HepG2 (cell line): Measurements from ENCODE around the gene BCAS3. TPM values are rescaled to one million over a fixed set of nuclear protein-coding genes. Genes with fewer than 3 reads are reported as not detected.

Experiments
- ATAC-seq: fragments of 200-7000 bp; cut with Tn5 transposase; 3 replicates; pipeline ENCODE4 v1.9.1; 2020; ENCODE audit warnings: mild to moderate bottlenecking, moderate library complexity
- BruUV-seq: library from RNA; stranded (reverse); fragments of 400-500 nt; replicated peaks from 2 replicates; lab custom pipeline; 2021; lab: Mats Ljungman, UMichigan
- CTCF ChIA-PET: fragments of 300-600 bp; formaldehyde crosslinking; extraction: SDS; loops from one replicate; lab custom pipeline; 2021; ENCODE audit warnings: low total read pairs, inconsistent platforms, low intra/inter-chr PET ratio; lab: Yijun Ruan, JAX
- POLR2A ChIA-PET: fragments of 350-600 bp; sonication (Branson Sonifier 250); formaldehyde crosslinking; loops from one replicate; lab custom pipeline; 2020; ENCODE audit warnings: antibody characterized with exemption, inconsistent platforms; lab: Yijun Ruan, JAX
- DNase-seq: peaks from one replicate; pipeline ENCODE4 v3.0.0-alpha.2; 2015; ENCODE audit warnings: low spot score
- FAIRE-seq: peaks from 3 replicates; lab custom pipeline; 2011; peaks lifted over from hg19 to GRCh38; lab: Jason Lieb, UNC
- H2AFZ ChIP-seq: one replicate; pipeline ENCODE4 v1.6.1; 2011; ENCODE audit warnings: low read length, inconsistent platforms
- H3K27ac ChIP-seq: fragments of 300-600 bp; 3 replicates; pipeline ENCODE4 v1.8.0; 2011; ENCODE audit warnings: mixed run types, mild to moderate bottlenecking, mixed read lengths, low read length, inconsistent platforms; ENCODE audit not compliant: insufficient read depth; ENCODE audit errors: extremely low read length
- H3K27me3 ChIP-seq, 2 experiments: fragments of 200-600 bp in 1 of 2; 2 replicates in 1 of 2; 3 replicates in 1 of 2; pipeline versions ENCODE4 v1.6.0 to v1.8.0; 2011; ENCODE audit warnings: low read length in 2 of 2, mild to moderate bottlenecking in 2 of 2, moderate library complexity in 2 of 2, inconsistent platforms in 1 of 2; ENCODE audit not compliant: insufficient read depth in 2 of 2, control insufficient read depth in 1 of 2
- H3K36me3 ChIP-seq, 2 experiments: fragments of 200-600 bp in 1 of 2; replicated peaks in 1 of 2; 2 replicates in 1 of 2; 3 replicates in 1 of 2; pipeline versions ENCODE4 v1.5.1 to v1.8.0; 2011; ENCODE audit warnings: low read length in 2 of 2, inconsistent platforms in 1 of 2; ENCODE audit not compliant: insufficient read depth in 2 of 2, control insufficient read depth in 1 of 2
- H3K4me1 ChIP-seq: 2 replicates; pipeline ENCODE4 v1.5.1; 2012; ENCODE audit warnings: low read length, inconsistent platforms; ENCODE audit not compliant: insufficient read depth
- H3K4me2 ChIP-seq: 2 replicates; pipeline ENCODE4 v1.6.0; 2011; ENCODE audit warnings: low read depth, low read length, inconsistent platforms
- H3K4me3 ChIP-seq, 3 experiments: fragments of 200-600 bp in 1 of 3; sonication (generic), shearing (Covaris generic) in 1 of 3; replicated peaks in 1 of 3; 2 replicates each; pipeline ENCODE4 v1.5.1; 2011 to 2016; ENCODE audit warnings: low read length in 3 of 3, inconsistent platforms in 2 of 3, low read depth in 2 of 3, mild to moderate bottlenecking in 2 of 3, control low read depth in 1 of 3, mixed read lengths in 1 of 3; ENCODE audit not compliant: insufficient read depth in 1 of 3
- H3K79me2 ChIP-seq: one replicate; pipeline ENCODE4 v1.6.1; 2011; ENCODE audit warnings: low read length, inconsistent platforms; ENCODE audit not compliant: insufficient read depth
- H3K9ac ChIP-seq: 2 replicates; pipeline ENCODE4 v1.6.0; 2011; ENCODE audit warnings: mild to moderate bottlenecking, low read depth, low read length, inconsistent platforms; ENCODE audit not compliant: insufficient read depth
- H3K9me3 ChIP-seq: 2 replicates; pipeline ENCODE4 v1.5.1; 2012; ENCODE audit warnings: mild to moderate bottlenecking, low read length
- H4K20me1 ChIP-seq: 2 replicates; pipeline ENCODE4 v1.6.0; 2011; ENCODE audit warnings: inconsistent platforms, mild to moderate bottlenecking, low read length, moderate library complexity; ENCODE audit not compliant: insufficient read depth
- CHCHD3 ChIP-seq: sonication (generic); formaldehyde crosslinking; IDR thresholded peaks from 2 replicates; pipeline ENCODE4 v1.8.0; 2022; ENCODE audit warnings: mild to moderate bottlenecking, missing genetic modification reagents, moderate library complexity
- FOXK1 ChIP-seq: sonication (generic); formaldehyde crosslinking; IDR thresholded peaks from 2 replicates; pipeline ENCODE4 v1.4.0; 2020; ENCODE audit warnings: low read depth, missing genetic modification reagents, borderline replicate concordance
- GZF1 ChIP-seq: sonication (generic); formaldehyde crosslinking; IDR thresholded peaks from 2 replicates; pipeline ENCODE4 v1.5.1; 2020; ENCODE audit warnings: mild to moderate bottlenecking, missing genetic modification reagents
- IKZF1 ChIP-seq: fragments of 450-650 bp; IDR thresholded peaks from 2 replicates; pipeline ENCODE4 v1.7.1; 2016
- MAZ ChIP-seq, 2 experiments: sonication (generic) in 1 of 2; formaldehyde crosslinking in 1 of 2; IDR thresholded peaks; 2 replicates each; pipeline versions ENCODE4 v1.5.0 to v1.6.1; 2012 to 2020; ENCODE audit warnings: low read depth in 2 of 2, mild to moderate bottlenecking in 2 of 2, borderline replicate concordance in 1 of 2, improper control_type of control experiment in 1 of 2, low read length in 1 of 2, missing genetic modification reagents in 1 of 2, moderate library complexity in 1 of 2
- PTBP1 ChIP-seq: fragments of 200-400 bp; formaldehyde crosslinking; IDR thresholded peaks from 2 replicates; pipeline ENCODE4 v1.6.1; 2018; ENCODE audit warnings: low read length, low read depth; ENCODE audit not compliant: poor library complexity, severe bottlenecking
- SP5 ChIP-seq: IDR thresholded peaks from 2 replicates; pipeline ENCODE4 v1.6.1; 2016; ENCODE audit warnings: low read depth, borderline replicate concordance
- ZNF143 ChIP-seq: sonication (generic); formaldehyde crosslinking; IDR thresholded peaks from 2 replicates; pipeline ENCODE4 v1.4.0; 2020; ENCODE audit warnings: missing genetic modification reagents
- ZNF24 ChIP-seq: fragments of 450-650 bp; IDR thresholded peaks from 2 replicates; pipeline ENCODE4 v1.6.1; 2017; ENCODE audit warnings: antibody characterized with exemption, mild to moderate bottlenecking
- ZNF337 ChIP-seq: sonication (generic); formaldehyde crosslinking; IDR thresholded peaks from 2 replicates; pipeline ENCODE4 v1.5.1; 2020; ENCODE audit warnings: missing genetic modification reagents, low read depth, mild to moderate bottlenecking, borderline replicate concordance
- ZNF839 ChIP-seq: sonication (generic); formaldehyde crosslinking; IDR thresholded peaks from 2 replicates; pipeline ENCODE4 v1.4.0; 2020; ENCODE audit warnings: missing genetic modification reagents, mild to moderate bottlenecking, borderline replicate concordance
- WGBS: methylation state at CpG from one replicate; pipeline ENCODE4 v1.1.6; 2017; ENCODE audit warnings: low lambda C conversion rate; 5-methylcytosine and 5-hydroxymethylcytosine counted together
- in situ Hi-C: cut with HindIII; loops from 2 replicates; pipeline ENCODE4 v1.10.0; 2017; ENCODE audit warnings: low pct_unique_long_range_greater_than_20kb; ENCODE audit not compliant: extremely low pct_ligation_motif_present
- intact Hi-C: fragments of 100-400 bp; cut with micrococcal nuclease; formaldehyde crosslinking; loops from one replicate; pipeline ENCODE4 v1.10.0; 2022; ENCODE audit not compliant: unreplicated experiment
- polyA plus RNA-seq, 8 experiments: library from polyadenylated mRNA; depleted of rRNA in 3 of 8; stranded (reverse) in 7 of 8; unstranded in 1 of 8; fragments of >200 nt; fragmentation: Illumina TruSeq in 4 of 8; extraction: Trizol in 4 of 8; gene quantifications; 2 replicates each; pipeline versions ENCODE4 v1.2.1 to v1.2.3, GENCODE V29; 2011 to 2016; ENCODE audit warnings: low read depth in 4 of 8, missing spikeins in 1 of 8, mixed read lengths in 1 of 8; ENCODE audit not compliant: insufficient read depth in 1 of 8
- total RNA-seq, 5 experiments: library from RNA; depleted of rRNA; stranded (reverse); fragments of >200 nt; fragmentation: Illumina TruSeq; extraction: Trizol; gene quantifications; 2 replicates each; pipeline ENCODE4 v1.2.3, GENCODE V29; 2016; ENCODE audit warnings: low read depth in 1 of 5
- TF ChIP-seq, protein P1 (sequence below): IDR thresholded peaks from 2 replicates; pipeline ENCODE4 v1.6.1; 2016
- TF ChIP-seq, protein P2 (sequence below): sonication (generic); formaldehyde crosslinking; IDR thresholded peaks from 2 replicates; pipeline ENCODE4 v1.4.0; 2020; ENCODE audit warnings: low read depth, mild to moderate bottlenecking, missing genetic modification reagents

The BCAS3 gene
- total and polyA plus RNA-seq, 2 of the 13 experiments (the other 11 are each of a cell fraction or from before 2014, with no cell fraction given): 10.7 to 11.2 TPM

DNA sequence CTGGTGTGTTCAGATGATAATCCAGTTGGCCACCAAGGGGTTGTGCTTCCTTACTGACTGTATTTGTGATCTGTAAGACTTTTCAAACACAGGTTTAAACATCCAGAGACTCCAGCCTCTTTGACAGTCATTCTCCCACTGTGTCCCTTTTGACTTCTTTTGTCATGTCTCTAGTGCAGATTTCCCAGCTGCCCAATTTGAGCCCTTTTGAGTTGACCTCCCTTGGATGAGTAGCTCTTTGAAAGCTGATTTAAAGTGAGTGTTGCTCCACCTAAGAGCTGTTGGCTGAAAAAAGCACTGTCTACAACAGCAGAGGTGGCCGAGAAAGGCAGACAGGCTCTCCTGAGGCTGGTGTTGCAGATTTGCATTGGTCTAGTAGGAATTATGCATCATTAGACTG is 533.6 kb downstream of the BCAS3 start (continued):
- TF ChIP-seq, protein P1, sequence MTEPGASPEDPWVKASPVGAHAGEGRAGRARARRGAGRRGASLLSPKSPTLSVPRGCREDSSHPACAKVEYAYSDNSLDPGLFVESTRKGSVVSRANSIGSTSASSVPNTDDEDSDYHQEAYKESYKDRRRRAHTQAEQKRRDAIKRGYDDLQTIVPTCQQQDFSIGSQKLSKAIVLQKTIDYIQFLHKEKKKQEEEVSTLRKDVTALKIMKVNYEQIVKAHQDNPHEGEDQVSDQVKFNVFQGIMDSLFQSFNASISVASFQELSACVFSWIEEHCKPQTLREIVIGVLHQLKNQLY (CRISPR knock-in tag): no peak
- no peak for TF ChIP-seq IKZF1
- no peak for TF ChIP-seq PTBP1
- no peak for TF ChIP-seq SP5 (CRISPR knock-in tag)
- TF ChIP-seq ZNF839 (CRISPR knock-in tag): no peak
- no peak for TF ChIP-seq GZF1 (CRISPR knock-in tag)
- no peak for TF ChIP-seq ZNF337 (CRISPR knock-in tag)
- TF ChIP-seq FOXK1 (CRISPR knock-in tag): no peak
- no peak for TF ChIP-seq MAZ (IDR thresholded peaks at IDR 0.05; ENCODE audit: borderline replicate concordance, low read depth, low read length)
- no peak for TF ChIP-seq MAZ (CRISPR knock-in tag; IDR thresholded peaks at IDR 0.05; ENCODE audit: low read depth)
- no peak for TF ChIP-seq ZNF143 (CRISPR knock-in tag)
- TF ChIP-seq, protein P2, sequence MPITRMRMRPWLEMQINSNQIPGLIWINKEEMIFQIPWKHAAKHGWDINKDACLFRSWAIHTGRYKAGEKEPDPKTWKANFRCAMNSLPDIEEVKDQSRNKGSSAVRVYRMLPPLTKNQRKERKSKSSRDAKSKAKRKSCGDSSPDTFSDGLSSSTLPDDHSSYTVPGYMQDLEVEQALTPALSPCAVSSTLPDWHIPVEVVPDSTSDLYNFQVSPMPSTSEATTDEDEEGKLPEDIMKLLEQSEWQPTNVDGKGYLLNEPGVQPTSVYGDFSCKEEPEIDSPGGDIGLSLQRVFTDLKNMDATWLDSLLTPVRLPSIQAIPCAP (CRISPR knock-in tag): no peak
- TF ChIP-seq, all 625 proteins: peak for 0

DNA sequence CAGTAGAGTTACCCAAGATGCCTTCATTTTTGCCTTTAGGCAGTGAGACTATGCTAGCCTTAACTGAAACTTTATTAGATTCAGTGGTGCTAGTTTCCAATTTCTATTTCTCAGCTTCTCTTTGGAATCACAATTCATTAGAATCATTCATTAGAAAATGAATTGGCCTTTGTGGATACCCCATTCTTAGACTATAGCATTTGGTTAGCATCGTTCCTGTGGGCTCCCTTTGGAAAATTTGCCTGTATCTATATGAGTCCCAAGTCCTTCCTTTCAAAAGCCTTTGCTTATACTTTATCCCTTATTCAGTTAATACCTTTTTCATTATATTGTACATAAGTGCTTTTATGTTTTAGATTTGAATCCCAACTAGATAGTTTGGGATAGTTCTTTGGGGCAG is 535.0 kb downstream of the BCAS3 start:
- FAIRE-seq (no peak), ATAC-seq (no peak)
- intact Hi-C loops: no loop called here

More for the DNA sequence above, 535.0 kb downstream of the BCAS3 start:
- Histone ChIP-seq H3K4me1 (peaks cover 12% of the 10 kb centered on the region), H3K9me3 (no peaks in the 10 kb centered on the region), H3K4me2 (no peak overlapping the region), H2AFZ (no peak overlapping the region), H3K27ac (no peak overlapping the region), H4K20me1 (no peaks in the 10 kb centered on the region), H3K79me2 (no peaks in the 10 kb centered on the region), H3K36me3 (no peaks in the 10 kb centered on the region), H3K9ac (no peak overlapping the region), H3K4me3 (no peak overlapping the region), H3K27me3 (no peaks in the 10 kb centered on the region)
- ChIA-PET POLR2A (no interaction called here), CTCF (no interaction called here)
- BruUV-seq: no TSS peak
- in situ Hi-C loops: no loop called here
- no peak for DNase-seq
- TF ChIP-seq CHCHD3 (CRISPR knock-in tag) (no peak), ZNF24 (no peak)
- WGBS: 83% methylated on average over 1 of the region's 1 CpG
